Skeletal muscle satellite cell (primary cell): ENCODE results near the gene SPACA7.

Source experiments
- H3K27me3 ChIP-seq: 2 replicates; pipeline ENCODE4 v1.7.0; 2013; ENCODE audit warnings: low read length; ENCODE audit not compliant: control insufficient read depth, insufficient read depth
- H3K36me3 ChIP-seq: 2 replicates; pipeline ENCODE4 v1.7.0; 2013; ENCODE audit warnings: mild to moderate bottlenecking, control low read depth, low read length; ENCODE audit not compliant: insufficient read depth
- H3K4me1 ChIP-seq: 2 replicates; pipeline ENCODE4 v1.7.0; 2013; ENCODE audit warnings: low read length; ENCODE audit not compliant: control insufficient read depth, insufficient read depth
- H3K4me2 ChIP-seq: 2 replicates; pipeline ENCODE4 v1.7.0; 2013; ENCODE audit warnings: mild to moderate bottlenecking, low read length
- H3K4me3 ChIP-seq: 2 replicates; pipeline ENCODE4 v1.7.0; 2013; ENCODE audit warnings: low read length
- H3K9ac ChIP-seq: 2 replicates; pipeline ENCODE4 v1.7.0; 2013; ENCODE audit warnings: mild to moderate bottlenecking, low read depth, low read length, moderate library complexity
- H3K9me3 ChIP-seq: replicated peaks from 2 replicates; pipeline ENCODE4 v1.7.0; 2013; ENCODE audit warnings: mild to moderate bottlenecking, control low read depth, low read length

Gene SPACA7

DNA sequence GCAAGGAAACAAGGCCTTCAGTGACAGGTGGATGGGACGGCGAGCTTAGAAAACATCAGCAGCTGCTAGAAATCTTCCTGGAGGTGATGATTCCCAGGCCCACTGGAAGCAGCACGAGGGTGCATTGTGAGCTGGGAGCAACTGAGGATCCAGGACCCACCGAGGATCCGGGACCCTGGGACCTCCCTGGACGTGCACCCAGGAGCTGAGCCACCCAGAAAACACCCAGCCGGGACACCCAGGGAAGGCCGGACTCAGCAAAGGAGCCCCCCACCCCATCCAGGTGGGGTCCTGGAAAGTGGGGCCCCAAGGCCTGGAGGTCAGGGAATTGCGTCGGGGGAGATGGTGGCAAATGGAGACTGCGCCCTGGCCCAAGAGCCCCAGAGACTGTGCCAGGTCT is 22.3 kb upstream of the SPACA7 start:
- H3K36me3 ChIP-seq = no peaks in the 10 kb centered on the region
- no peaks in the 10 kb centered on the region for H3K27me3 ChIP-seq
- no peak overlapping the region for H3K4me2 ChIP-seq
- H3K9me3 ChIP-seq = peaks cover 9% of the 10 kb centered on the region
- no peak overlapping the region for H3K4me3 ChIP-seq
- no peak overlapping the region for H3K9ac ChIP-seq
- H3K4me1 ChIP-seq = no peaks in the 10 kb centered on the region

DNA sequence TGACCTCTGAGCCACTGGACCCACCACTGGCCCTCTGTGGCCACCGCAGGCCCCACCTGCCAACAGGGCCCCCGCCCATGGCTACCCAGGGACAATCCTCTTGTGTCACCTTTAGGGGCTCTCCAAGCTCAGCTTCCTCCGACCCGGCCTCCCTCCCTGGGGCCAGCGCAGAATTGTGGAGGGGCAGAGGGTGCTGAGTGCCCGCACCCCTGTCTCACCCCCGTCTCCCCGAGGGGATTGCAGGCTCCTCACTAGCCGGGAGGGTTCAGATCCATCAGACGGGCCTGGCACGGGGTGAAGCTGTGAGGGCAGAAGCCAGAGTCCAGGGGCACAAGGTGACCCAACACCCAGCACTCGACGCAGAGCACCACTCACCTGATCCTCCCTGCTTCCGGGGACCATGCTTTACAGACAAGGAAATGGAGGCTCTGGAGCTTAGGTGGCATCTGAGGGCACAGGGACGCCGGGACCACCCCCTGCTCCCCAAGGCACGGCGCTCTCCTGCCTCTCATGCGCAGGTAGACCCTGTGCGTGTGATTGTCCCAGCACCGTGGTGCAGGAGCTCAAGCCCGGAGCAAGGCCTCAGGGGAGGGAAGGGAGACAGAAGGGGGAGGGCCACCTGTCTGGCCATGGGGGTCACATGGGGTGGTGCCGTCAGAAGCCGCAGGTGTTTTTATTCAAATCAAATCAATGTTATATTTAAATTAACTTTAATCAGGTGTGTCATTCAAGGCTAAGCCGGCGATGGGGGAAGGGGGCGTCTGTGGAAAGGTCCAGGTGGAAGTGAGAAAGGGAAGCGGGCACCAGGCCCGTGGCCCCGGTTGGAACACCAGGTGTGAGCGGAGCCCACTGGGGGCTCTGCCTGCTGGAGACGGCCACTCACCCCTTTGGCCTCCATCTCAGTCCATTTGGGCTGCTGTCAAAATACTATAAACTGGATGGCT is 21.6 kb upstream of the SPACA7 start:
- no peaks in the 10 kb centered on the region for H3K27me3 ChIP-seq
- H3K9me3 ChIP-seq = peaks cover 9% of the 10 kb centered on the region
- H3K9ac ChIP-seq = no peak overlapping the region
- no peaks in the 10 kb centered on the region for H3K4me1 ChIP-seq
- H3K4me2 ChIP-seq = no peak overlapping the region
- H3K36me3 ChIP-seq = no peaks in the 10 kb centered on the region
- H3K4me3 ChIP-seq = no peak overlapping the region

DNA sequence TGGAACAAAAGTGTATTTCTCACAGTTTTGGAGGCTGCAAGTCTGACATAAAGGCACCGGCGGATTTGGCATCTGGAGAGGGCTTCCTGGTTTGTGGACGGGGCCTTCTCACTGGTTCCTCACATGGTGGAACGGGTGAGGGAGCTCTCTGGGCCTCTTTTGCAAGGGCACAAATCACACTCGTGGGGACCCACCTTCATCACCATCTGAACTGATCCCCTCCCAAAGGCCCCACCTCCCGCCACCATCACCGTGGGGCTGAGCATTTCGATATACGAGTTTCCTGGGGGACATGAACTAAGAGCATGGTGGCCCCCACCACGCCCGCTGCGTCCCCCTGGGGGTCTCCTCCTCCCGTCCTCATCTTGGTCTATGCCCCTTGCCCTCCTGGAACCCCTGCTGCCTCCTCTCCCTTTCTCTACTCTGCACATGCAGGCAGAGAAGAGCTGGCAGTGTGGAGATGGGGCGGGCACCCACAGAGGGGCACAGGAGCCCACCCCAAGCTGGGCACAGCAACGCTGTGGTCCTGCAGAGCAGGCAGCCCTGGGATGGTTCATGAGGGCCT is 20.8 kb upstream of the SPACA7 start:
- H3K4me3 ChIP-seq = no peak overlapping the region
- H3K27me3 ChIP-seq = no peaks in the 10 kb centered on the region
- H3K4me2 ChIP-seq = no peak overlapping the region
- H3K9ac ChIP-seq = no peak overlapping the region
- H3K36me3 ChIP-seq = no peaks in the 10 kb centered on the region
- peaks cover 11% of the 10 kb centered on the region for H3K9me3 ChIP-seq
- no peaks in the 10 kb centered on the region for H3K4me1 ChIP-seq

DNA sequence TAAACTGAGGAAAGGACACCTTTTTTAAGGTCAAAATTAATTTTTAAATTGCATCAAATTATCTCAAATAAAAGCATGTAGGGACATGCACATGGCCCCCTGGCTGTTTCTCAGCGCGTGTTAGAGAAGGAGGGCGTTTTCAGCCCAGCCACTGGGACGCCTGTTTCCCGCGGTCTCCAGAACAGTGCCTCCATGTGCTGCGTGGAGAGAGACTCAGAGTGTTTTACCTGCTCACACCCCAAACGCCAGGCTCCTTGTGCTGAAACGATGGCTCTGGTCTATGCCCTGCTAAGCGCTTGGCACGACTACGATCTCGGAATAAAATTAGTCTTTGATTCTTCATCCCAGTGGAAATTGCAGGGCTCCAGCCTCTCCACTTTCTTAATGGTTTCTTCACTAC is 20.0 kb upstream of the SPACA7 start:
- Histone ChIP-seq H3K9me3 (peaks cover 11% of the 10 kb centered on the region), H3K4me1 (no peaks in the 10 kb centered on the region), H3K9ac (no peak overlapping the region), H3K4me3 (no peak overlapping the region), H3K36me3 (no peaks in the 10 kb centered on the region), H3K4me2 (no peak overlapping the region), H3K27me3 (no peaks in the 10 kb centered on the region)

DNA sequence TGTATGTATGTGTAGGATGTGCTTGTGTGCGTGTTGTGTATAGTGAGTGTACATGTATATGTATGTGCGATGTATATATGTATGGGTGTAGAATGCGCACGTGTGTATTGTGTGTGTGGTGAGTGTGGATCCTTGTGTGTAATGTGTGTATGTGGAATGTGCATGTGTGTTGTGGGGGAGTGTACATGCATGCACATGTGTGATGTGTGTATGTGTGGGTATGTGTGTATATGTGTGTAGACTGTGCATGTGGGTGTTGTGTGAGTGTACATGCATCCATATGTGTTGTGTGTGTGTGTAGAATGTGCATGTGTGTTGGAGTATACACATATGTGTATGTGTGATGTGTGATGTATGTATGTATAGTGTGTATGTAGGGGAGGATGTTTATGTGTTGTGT is 18.0 kb upstream of the SPACA7 start:
- H3K9me3 ChIP-seq = peaks cover 13% of the 10 kb centered on the region
- no peaks in the 10 kb centered on the region for H3K27me3 ChIP-seq
- H3K9ac ChIP-seq = no peak overlapping the region
- H3K36me3 ChIP-seq = no peaks in the 10 kb centered on the region
- H3K4me2 ChIP-seq = no peak overlapping the region
- H3K4me3 ChIP-seq = no peak overlapping the region
- H3K4me1 ChIP-seq = no peaks in the 10 kb centered on the region

DNA sequence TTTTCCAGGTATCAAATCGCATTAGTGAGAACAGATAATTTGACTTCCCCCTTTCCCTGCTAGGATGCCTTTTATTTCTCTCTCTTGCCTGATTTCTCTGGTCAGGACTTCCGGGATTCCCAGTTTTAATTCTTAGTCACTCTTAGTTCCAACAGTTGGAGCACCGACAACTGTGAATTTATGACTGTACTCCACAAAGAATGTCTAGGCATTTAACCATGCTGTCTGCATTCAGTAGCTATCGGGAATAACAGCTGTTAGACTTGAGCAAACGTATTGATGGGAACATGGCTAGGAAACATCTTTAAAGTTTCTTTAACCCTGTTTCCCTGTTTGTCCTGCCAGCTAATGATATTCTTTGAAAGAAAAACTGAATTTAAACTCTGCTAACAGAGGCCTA is 14.1 kb upstream of the SPACA7 start:
- Histone ChIP-seq H3K9ac (no peak overlapping the region), H3K9me3 (peaks cover 20% of the 10 kb centered on the region), H3K4me3 (no peak overlapping the region)

DNA sequence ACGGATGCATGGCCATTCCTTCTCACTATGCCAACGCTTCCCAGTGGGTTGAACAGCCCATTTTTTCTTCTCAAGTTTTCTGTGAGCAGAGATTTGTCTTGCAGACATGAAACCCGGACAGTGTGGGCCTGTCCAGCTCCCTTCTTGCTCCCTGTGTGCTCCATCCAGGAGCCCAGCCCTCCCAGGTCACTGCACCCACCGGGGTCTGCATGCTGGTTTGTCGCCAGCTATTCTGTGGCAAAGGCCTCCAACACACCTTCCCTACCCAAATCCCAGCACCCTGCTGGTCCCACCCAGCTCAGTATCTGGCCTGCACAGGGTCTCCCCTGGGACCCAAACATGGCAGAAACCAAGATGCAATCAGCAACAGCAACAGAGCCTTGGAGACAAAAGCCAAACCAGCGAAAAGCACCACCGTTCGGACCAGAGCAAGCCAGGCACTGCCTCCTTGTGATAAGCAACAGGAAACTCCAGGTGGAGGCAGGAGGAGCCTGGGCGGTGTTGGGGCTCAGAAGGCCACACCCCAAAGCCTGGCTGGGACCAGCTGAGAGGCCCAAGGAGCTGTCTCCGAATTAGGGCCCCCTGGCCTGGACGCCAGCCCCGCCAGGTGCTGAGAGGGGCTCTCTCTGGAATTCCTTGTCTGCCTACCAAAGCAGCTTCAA is 12.2 kb upstream of the SPACA7 start:
- Histone ChIP-seq H3K27me3 (no peaks in the 10 kb centered on the region), H3K9me3 (peaks cover 16% of the 10 kb centered on the region), H3K4me1 (no peaks in the 10 kb centered on the region), H3K9ac (no peak overlapping the region), H3K36me3 (no peaks in the 10 kb centered on the region), H3K4me3 (no peak overlapping the region), H3K4me2 (no peak overlapping the region)

More for the DNA sequence above, 14.1 kb upstream of the SPACA7 start:
- Histone ChIP-seq H3K4me2 (no peak overlapping the region), H3K27me3 (no peaks in the 10 kb centered on the region), H3K4me1 (no peaks in the 10 kb centered on the region), H3K36me3 (no peaks in the 10 kb centered on the region)

DNA sequence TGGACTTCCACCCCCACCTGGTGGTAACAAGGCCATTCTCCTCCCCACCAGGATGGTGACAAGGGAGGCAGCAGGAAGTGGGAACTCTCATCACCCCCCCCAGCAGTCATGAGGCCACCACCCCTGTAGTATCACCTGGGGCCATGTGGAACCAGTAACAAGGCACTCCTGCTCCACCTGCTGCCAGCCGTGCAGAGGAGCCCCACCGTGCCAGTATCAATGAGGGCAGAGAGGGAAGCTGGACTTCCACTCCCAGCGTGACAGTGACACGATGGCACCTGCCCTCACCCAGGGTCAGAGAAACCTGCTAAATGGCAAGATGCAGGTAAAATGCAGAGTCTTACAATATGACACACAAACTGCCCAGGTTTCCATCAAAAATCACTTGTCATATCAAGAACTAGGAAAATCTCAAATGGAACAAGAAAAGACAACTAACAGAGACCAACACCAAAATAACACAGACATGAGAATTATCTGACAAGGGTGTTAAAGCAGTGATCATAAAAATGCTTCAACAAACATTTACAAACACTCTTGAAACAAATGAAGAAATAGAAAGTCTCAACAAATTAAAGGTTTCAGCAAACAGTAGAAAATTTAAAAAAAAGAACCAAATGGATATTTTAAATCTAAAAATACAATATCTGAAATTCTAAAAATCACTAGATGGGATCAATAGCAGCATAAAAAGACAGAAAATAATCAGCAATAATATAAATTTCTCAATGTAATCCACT is 9.1 kb upstream of the SPACA7 start:
- no peaks in the 10 kb centered on the region for H3K36me3 ChIP-seq
- no peaks in the 10 kb centered on the region for H3K4me1 ChIP-seq
- no peak overlapping the region for H3K4me2 ChIP-seq
- no peak overlapping the region for H3K4me3 ChIP-seq
- no peaks in the 10 kb centered on the region for H3K27me3 ChIP-seq
- H3K9ac ChIP-seq = no peak overlapping the region
- H3K9me3 ChIP-seq = peaks cover 14% of the 10 kb centered on the region

DNA sequence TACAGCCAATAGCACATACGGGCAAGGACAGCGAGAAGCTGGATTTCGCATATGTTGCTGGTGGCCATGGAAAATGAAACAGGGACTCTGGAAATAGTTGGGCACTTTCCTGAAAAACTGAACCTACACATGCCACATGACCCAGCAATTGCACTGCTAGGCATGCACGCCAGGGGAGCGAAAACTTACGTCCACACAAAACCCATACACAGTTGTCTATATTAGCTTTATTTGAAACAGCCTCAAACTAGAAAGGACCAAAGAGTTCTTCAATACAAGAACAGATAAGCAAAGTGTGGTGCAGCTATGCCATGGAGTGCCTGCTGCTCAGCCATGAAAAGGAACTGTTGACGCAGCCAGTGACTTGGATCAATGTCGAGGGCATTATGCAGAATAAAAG is 7.3 kb upstream of the SPACA7 start:
- Histone ChIP-seq H3K9ac (no peak overlapping the region), H3K27me3 (no peaks in the 10 kb centered on the region), H3K36me3 (no peaks in the 10 kb centered on the region), H3K9me3 (peaks cover 12% of the 10 kb centered on the region), H3K4me1 (no peaks in the 10 kb centered on the region), H3K4me2 (no peak overlapping the region), H3K4me3 (no peak overlapping the region)

DNA sequence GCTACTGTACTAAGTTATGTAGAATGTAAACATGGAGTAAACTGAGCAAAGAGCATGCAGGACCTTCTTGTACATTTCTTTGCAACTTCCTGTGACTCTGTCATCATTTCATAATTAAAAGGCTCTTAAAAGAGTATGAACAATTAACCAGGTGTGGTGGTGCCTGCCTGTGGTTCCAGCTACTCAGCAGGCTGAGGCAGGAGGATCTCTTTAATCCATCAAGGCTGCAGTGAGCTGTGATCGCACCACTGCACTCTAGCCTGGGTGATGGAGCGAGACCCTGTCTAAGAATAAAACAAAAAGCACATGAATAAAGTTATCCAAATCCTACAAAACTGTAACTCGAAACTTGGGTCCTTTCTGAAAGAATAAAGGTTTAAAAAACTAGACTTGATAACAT is 5.8 kb upstream of the SPACA7 start:
- H3K4me2 ChIP-seq = no peak overlapping the region
- no peak overlapping the region for H3K4me3 ChIP-seq
- no peak overlapping the region for H3K9ac ChIP-seq
- peaks cover 18% of the 10 kb centered on the region for H3K9me3 ChIP-seq
- no peaks in the 10 kb centered on the region for H3K4me1 ChIP-seq
- H3K36me3 ChIP-seq = no peaks in the 10 kb centered on the region
- H3K27me3 ChIP-seq = no peaks in the 10 kb centered on the region

DNA sequence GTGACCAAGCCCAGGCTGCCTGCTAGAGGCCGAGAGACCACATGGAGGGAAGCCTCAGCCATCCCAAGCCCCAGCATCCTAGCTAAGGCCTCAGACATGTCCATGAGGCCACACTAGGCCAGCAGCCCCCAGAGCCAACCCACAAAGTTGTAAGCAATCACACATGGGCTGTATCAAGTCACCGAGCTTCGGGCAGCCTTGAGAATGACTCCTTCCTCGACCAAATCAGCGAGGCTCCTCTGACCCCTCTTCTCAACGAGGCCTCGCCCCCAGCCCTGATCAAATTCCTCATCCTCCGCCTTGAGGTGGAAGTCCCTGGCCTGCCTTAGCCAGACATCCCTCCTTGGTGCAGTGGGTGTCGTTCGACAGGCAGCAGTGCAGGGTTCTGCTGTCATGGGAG is 1.9 kb upstream of the SPACA7 start:
- no peak overlapping the region for H3K9ac ChIP-seq

More for the DNA sequence above, 1.9 kb upstream of the SPACA7 start:
- Histone ChIP-seq H3K27me3 (no peaks in the 10 kb centered on the region), H3K4me2 (no peak overlapping the region), H3K36me3 (no peaks in the 10 kb centered on the region), H3K4me3 (no peak overlapping the region), H3K9me3 (peaks cover 7% of the 10 kb centered on the region), H3K4me1 (no peaks in the 10 kb centered on the region)
